Measurements from ENCODE around the gene ERGIC1.

The ERGIC1 gene

GRCh38 chr5:172904312-172904642 is 70.2 kb downstream of the ERGIC1 start:
- no peak for DNase-seq

- DNase-seq = no peak
These were observed 70.7 kb downstream of the ERGIC1 start for GRCh38 chr5:172904643-172905345.

GRCh38 chr5:172905346-172906140 is 71.5 kb downstream of the ERGIC1 start:
- DNase-seq = no peak

- no peak for DNase-seq
These were observed 72.4 kb downstream of the ERGIC1 start for GRCh38 chr5:172906436-172906835.

GRCh38 chr5:172906888-172907287 is 72.8 kb downstream of the ERGIC1 start:
- DNase-seq = no peak

GRCh38 chr5:172907657-172908056 is 73.6 kb downstream of the ERGIC1 start:
- DNase-seq = no peak

- no peak for DNase-seq
These were observed 74.6 kb downstream of the ERGIC1 start for GRCh38 chr5:172908662-172909061.

- no peak for DNase-seq
These were observed 76.0 kb downstream of the ERGIC1 start for GRCh38 chr5:172909931-172910502.

- peak; percentile 22 to 72 for DNase-seq
These were observed 77.0 kb downstream of the ERGIC1 start for GRCh38 chr5:172910828-172911627.

- no peak for DNase-seq
These were observed 77.5 kb downstream of the ERGIC1 start for GRCh38 chr5:172911628-172911880.

- DNase-seq = no peak
These were observed 77.9 kb downstream of the ERGIC1 start for GRCh38 chr5:172911976-172912375.

- DNase-seq = no peak
These were observed 79.2 kb downstream of the ERGIC1 start for GRCh38 chr5:172913117-172913850.

- DNase-seq = no peak
These were observed 81.5 kb downstream of the ERGIC1 start for GRCh38 chr5:172915514-172915913.

- peak; percentile 36 to 54 for DNase-seq
These were observed 84.6 kb downstream of the ERGIC1 start for GRCh38 chr5:172918421-172919371.

- DNase-seq = no peak
These were observed 85.7 kb downstream of the ERGIC1 start for GRCh38 chr5:172919525-172920446.

- no peak for DNase-seq
These were observed 86.4 kb downstream of the ERGIC1 start for GRCh38 chr5:172920447-172920849.

- no peak for DNase-seq
These were observed 86.9 kb downstream of the ERGIC1 start for GRCh38 chr5:172920995-172921394.

- no peak for DNase-seq
These were observed 87.9 kb downstream of the ERGIC1 start for GRCh38 chr5:172921906-172922305.

- no peak for DNase-seq
These were observed 89.5 kb downstream of the ERGIC1 start for GRCh38 chr5:172923539-172923938.

- DNase-seq = no peak
These were observed 91.4 kb downstream of the ERGIC1 start for GRCh38 chr5:172925336-172925948.
